ENCODE measurements around the gene HAPLN3. TPM values are rescaled to one million over a fixed set of nuclear protein-coding genes. Genes with fewer than 3 reads are reported as not detected.

The HAPLN3 gene
- total and polyA plus RNA-seq, 2 experiments from 2014 or later: 4.2 to 6.6 TPM

GRCh38 chr15:88902221-88902835 lies 7.0 kb upstream of the HAPLN3 start:
- Histone ChIP-seq H3K27me3 (no peaks in the 10 kb centered on the region), H3K79me2 (peaks cover 8% of the 10 kb centered on the region), H3K36me3 (replicated peaks; ENCODE audit: insufficient read depth, low read depth) (no peaks in the 10 kb centered on the region), H3K9me3 (ENCODE audit: low read depth) (no peaks in the 10 kb centered on the region), H3K27ac (no peak overlapping the region), H2AFZ (no peak overlapping the region), H3K9me2 (replicated peaks; ENCODE audit: insufficient read depth) (no peaks in the 10 kb centered on the region), H3K4me2 (no peak overlapping the region), H3K4me3 (no peak overlapping the region), H4K20me1 (ENCODE audit: insufficient read depth, poor library complexity, severe bottlenecking) (no peaks in the 10 kb centered on the region), H3K4me1 (ENCODE audit: insufficient read depth) (peaks cover 7% of the 10 kb centered on the region)
- WGBS (ENCODE audit: low lambda C conversion rate, missing lambda C conversion rate): 88% methylated on average over 6 of the region's 6 CpGs
- TF ChIP-seq EZH2 (IDR thresholded peaks at IDR 0.05; ENCODE audit: borderline replicate concordance): no peak
- TF ChIP-seq CTCF (IDR thresholded peaks at IDR 0.05; ENCODE audit: poor library complexity): no peak
- TF ChIP-seq EZH2phosphoT487 (IDR thresholded peaks at IDR 0.05; ENCODE audit: low read depth, severe bottlenecking, unreplicated experiment): no peak
- no peak for DNase-seq (ENCODE audit: low spot score)

GRCh38 chr15:88901508-88902220 lies 6.3 kb upstream of the HAPLN3 start:
- Histone ChIP-seq H3K4me2 (no peak overlapping the region), H3K79me2 (peaks cover 8% of the 10 kb centered on the region), H3K9me3 (ENCODE audit: low read depth) (no peaks in the 10 kb centered on the region), H3K4me1 (ENCODE audit: insufficient read depth) (peaks cover 7% of the 10 kb centered on the region), H3K9me2 (replicated peaks; ENCODE audit: insufficient read depth) (no peaks in the 10 kb centered on the region), H4K20me1 (ENCODE audit: insufficient read depth, poor library complexity, severe bottlenecking) (no peaks in the 10 kb centered on the region), H3K27ac (no peak overlapping the region), H3K4me3 (no peak overlapping the region), H2AFZ (no peak overlapping the region), H3K27me3 (no peaks in the 10 kb centered on the region), H3K36me3 (replicated peaks; ENCODE audit: insufficient read depth, low read depth) (no peaks in the 10 kb centered on the region)
- TF ChIP-seq EZH2phosphoT487 (IDR thresholded peaks at IDR 0.05; ENCODE audit: low read depth, severe bottlenecking, unreplicated experiment): no peak
- TF ChIP-seq EZH2 (IDR thresholded peaks at IDR 0.05; ENCODE audit: borderline replicate concordance): no peak
- no peak for TF ChIP-seq CTCF (IDR thresholded peaks at IDR 0.05; ENCODE audit: poor library complexity)
- DNase-seq (ENCODE audit: low spot score): no peak
- 92% methylated on average over 15 of the region's 15 CpGs for WGBS (ENCODE audit: low lambda C conversion rate, missing lambda C conversion rate)

GRCh38 chr15:88900982-88901418 lies 5.7 kb upstream of the HAPLN3 start:
- no peak overlapping the region for H3K4me3 ChIP-seq
- peaks cover 11% of the 10 kb centered on the region for H3K4me1 ChIP-seq (ENCODE audit: insufficient read depth)
- 100% methylated on average over 1 of the region's 5 CpGs for WGBS (ENCODE audit: low lambda C conversion rate, missing lambda C conversion rate)
- TF ChIP-seq EZH2phosphoT487 (IDR thresholded peaks at IDR 0.05; ENCODE audit: low read depth, severe bottlenecking, unreplicated experiment) (no peak), EZH2 (IDR thresholded peaks at IDR 0.05; ENCODE audit: borderline replicate concordance) (no peak), CTCF (IDR thresholded peaks at IDR 0.05; ENCODE audit: poor library complexity) (no peak)
- no peaks in the 10 kb centered on the region for H3K27me3 ChIP-seq
- H3K79me2 ChIP-seq: peaks cover 8% of the 10 kb centered on the region
- H2AFZ ChIP-seq: no peak overlapping the region
- no peaks in the 10 kb centered on the region for H3K9me2 ChIP-seq (replicated peaks; ENCODE audit: insufficient read depth)
- no peaks in the 10 kb centered on the region for H3K9me3 ChIP-seq (ENCODE audit: low read depth)
- DNase-seq (ENCODE audit: low spot score): no peak
- H3K4me2 ChIP-seq: no peak overlapping the region
- H4K20me1 ChIP-seq (ENCODE audit: insufficient read depth, poor library complexity, severe bottlenecking): no peaks in the 10 kb centered on the region
- H3K36me3 ChIP-seq (replicated peaks; ENCODE audit: insufficient read depth, low read depth): no peaks in the 10 kb centered on the region
- no peak overlapping the region for H3K27ac ChIP-seq
